H1 (cell line): ENCODE data around the gene SSU72. TPM values are rescaled to one million over a fixed set of nuclear protein-coding genes. Genes with fewer than 3 reads are reported as not detected.
A peak's percentile ranks its signal among the peaks of the same experiment; 100 is the strongest.

Experiments
- CTCF ChIA-PET: fragments of 300-600 bp; sonication (Branson Sonifier 250); formaldehyde crosslinking; loops from one replicate; lab custom pipeline; 2021; ENCODE audit not compliant: partially characterized antibody; lab: Charles Lee
- POLR2A ChIA-PET: fragments of 300-600 bp; sonication (Branson Sonifier 250); formaldehyde crosslinking; loops from one replicate; lab custom pipeline; 2021; ENCODE audit warnings: inconsistent platforms; ENCODE audit not compliant: partially characterized antibody; lab: Charles Lee
- DNase-seq, 2 experiments: peaks; one replicate each; pipeline versions ENCODE4 v3.0.0 to v3.0.0-alpha.2; 2010 to 2022; ENCODE audit warnings: low spot score in 2 of 2, low read depth in 1 of 2, mixed read lengths in 1 of 2
- FAIRE-seq: peaks from 2 replicates; lab custom pipeline; 2011; peaks lifted over from hg19 to GRCh38; lab: Jason Lieb, UNC
- H2AFZ ChIP-seq: 2 replicates; pipeline ENCODE4 v1.8.1; 2012; ENCODE audit warnings: low read length, inconsistent platforms
- H2AK5ac ChIP-seq: 2 replicates; pipeline ENCODE4 v1.6.1; 2013; ENCODE audit warnings: low read depth, low read length
- H2BK120ac ChIP-seq: replicated peaks from 2 replicates; pipeline ENCODE3; 2013; ENCODE audit warnings: low read depth, low read length, inconsistent platforms
- H2BK12ac ChIP-seq: 2 replicates; pipeline ENCODE4 v1.6.1; 2013; ENCODE audit warnings: low read depth, low read length
- H2BK15ac ChIP-seq: 2 replicates; pipeline ENCODE4 v1.6.1; 2013; ENCODE audit warnings: low read length
- H2BK20ac ChIP-seq: 2 replicates; pipeline ENCODE4 v1.6.1; 2013; ENCODE audit warnings: low read length
- H2BK5ac ChIP-seq: 2 replicates; pipeline ENCODE4 v1.6.1; 2013; ENCODE audit warnings: low read depth, low read length
- H3K14ac ChIP-seq: 2 replicates; pipeline ENCODE4 v1.6.1; 2013; ENCODE audit warnings: inconsistent platforms; ENCODE audit not compliant: insufficient read length
- H3K18ac ChIP-seq: 2 replicates; pipeline ENCODE4 v1.6.1; 2013; ENCODE audit warnings: low read length; ENCODE audit errors: extremely low read depth
- H3K23ac ChIP-seq: 2 replicates; pipeline ENCODE4 v1.6.1; 2013; ENCODE audit warnings: inconsistent platforms; ENCODE audit not compliant: insufficient read length
- H3K23me2 ChIP-seq: 2 replicates; pipeline ENCODE4 v1.6.1; 2013; ENCODE audit warnings: low read depth, low read length
- H3K27ac ChIP-seq: 2 replicates; pipeline ENCODE4 v1.6.1; 2011; ENCODE audit warnings: low read depth, low read length, inconsistent platforms
- H3K27me3 ChIP-seq, 4 experiments: replicated peaks in 1 of 4; 1 replicate in 1 of 4; 2 replicates in 3 of 4; pipeline versions ENCODE4 v1.6.1 to v1.8.1; 2011 to 2013; ENCODE audit warnings: low read length in 3 of 4, mild to moderate bottlenecking in 3 of 4, inconsistent platforms in 2 of 4, mixed read lengths in 2 of 4, moderate library complexity in 1 of 4; ENCODE audit not compliant: control insufficient read depth in 3 of 4, insufficient read depth in 3 of 4; ENCODE audit errors: extremely low read depth in 1 of 4
- H3K36me3 ChIP-seq, 4 experiments: 2 replicates each; pipeline versions ENCODE4 v1.6.1 to v1.8.1; 2011 to 2013; ENCODE audit warnings: mild to moderate bottlenecking in 4 of 4, low read length in 3 of 4, moderate library complexity in 2 of 4, control low read depth in 1 of 4, inconsistent platforms in 1 of 4; ENCODE audit not compliant: insufficient read depth in 4 of 4, control insufficient read depth in 2 of 4
- H3K4ac ChIP-seq: replicated peaks from 2 replicates; pipeline ENCODE3; 2013; ENCODE audit warnings: low read length, low read depth, mixed read lengths, inconsistent platforms; ENCODE audit not compliant: insufficient read length
- H3K4me1 ChIP-seq, 4 experiments: replicated peaks in 1 of 4; 1 replicate in 1 of 4; 2 replicates in 3 of 4; pipeline versions ENCODE4 v1.6.1 to v1.8.1; 2011 to 2013; ENCODE audit warnings: low read length in 3 of 4, inconsistent platforms in 2 of 4, mixed read lengths in 1 of 4; ENCODE audit not compliant: insufficient read depth in 4 of 4, control insufficient read depth in 3 of 4
- H3K4me2 ChIP-seq, 2 experiments: 2 replicates each; pipeline versions ENCODE4 v1.6.1 to v1.8.1; 2011 to 2013; ENCODE audit warnings: low read depth in 2 of 2, low read length in 2 of 2, control low read depth in 1 of 2, inconsistent platforms in 1 of 2, mild to moderate bottlenecking in 1 of 2; ENCODE audit not compliant: insufficient read depth in 1 of 2
- H3K4me3 ChIP-seq, 4 experiments: fragments of 200-600, 300-600 bp in 1 of 4; sonication (generic), shearing (Covaris generic), sonication (Bioruptor Twin) in 1 of 4; 2 replicates each; pipeline versions ENCODE4 v1.5.1 to v1.8.1; 2011 to 2016; ENCODE audit warnings: low read length in 4 of 4, low read depth in 3 of 4, control low read depth in 2 of 4, inconsistent platforms in 2 of 4, mild to moderate bottlenecking in 2 of 4, mixed read lengths in 1 of 4, moderate library complexity in 1 of 4; ENCODE audit not compliant: insufficient read depth in 2 of 4; ENCODE audit errors: extremely low read depth in 1 of 4
- H3K56ac ChIP-seq: replicated peaks from 2 replicates; pipeline ENCODE3; 2013; ENCODE audit warnings: low read depth, mild to moderate bottlenecking, mixed read lengths, low read length, inconsistent platforms; ENCODE audit not compliant: insufficient read length
- H3K79me1 ChIP-seq: 2 replicates; pipeline ENCODE4 v1.6.1; 2013; ENCODE audit warnings: low read depth, low read length, control low read depth
- H3K79me2 ChIP-seq, 2 experiments: 2 replicates each; pipeline versions ENCODE4 v1.6.1 to v1.8.1; 2012 to 2013; ENCODE audit warnings: low read length in 2 of 2, mild to moderate bottlenecking in 2 of 2, inconsistent platforms in 1 of 2; ENCODE audit not compliant: insufficient read depth in 2 of 2, control insufficient read depth in 1 of 2
- H3K9ac ChIP-seq, 4 experiments: replicated peaks in 1 of 4; 1 replicate in 1 of 4; 2 replicates in 3 of 4; pipeline versions ENCODE4 v1.6.1 to v1.8.1; 2011 to 2013; ENCODE audit warnings: low read depth in 3 of 4, low read length in 3 of 4, control low read depth in 2 of 4, mild to moderate bottlenecking in 2 of 4, moderate library complexity in 2 of 4, inconsistent platforms in 1 of 4; ENCODE audit errors: extremely low read depth in 1 of 4
- H3K9me3 ChIP-seq, 2 experiments: 2 replicates each; pipeline versions ENCODE4 v1.6.1 to v1.8.1; 2012 to 2013; ENCODE audit warnings: mild to moderate bottlenecking in 2 of 2, moderate library complexity in 2 of 2, control low read depth in 1 of 2, inconsistent platforms in 1 of 2, low read depth in 1 of 2, low read length in 1 of 2, mixed read lengths in 1 of 2; ENCODE audit not compliant: insufficient read depth in 2 of 2
- H4K20me1 ChIP-seq, 2 experiments: replicated peaks in 1 of 2; 2 replicates each; pipeline versions ENCODE3 to v1.8.1; 2011 to 2013; ENCODE audit warnings: inconsistent platforms in 2 of 2, low read length in 2 of 2, mild to moderate bottlenecking in 1 of 2; ENCODE audit not compliant: insufficient read depth in 2 of 2, control insufficient read depth in 1 of 2
- H4K5ac ChIP-seq: 2 replicates; pipeline ENCODE4 v1.6.1; 2013; ENCODE audit warnings: low read length, low read depth, mixed read lengths, inconsistent platforms; ENCODE audit not compliant: insufficient read length
- H4K8ac ChIP-seq: 2 replicates; pipeline ENCODE4 v1.8.0; 2013; ENCODE audit warnings: mild to moderate bottlenecking, moderate library complexity, low read length, inconsistent platforms; ENCODE audit not compliant: insufficient read depth; ENCODE audit errors: extremely low read depth
- H4K91ac ChIP-seq: replicated peaks from 2 replicates; pipeline ENCODE3; 2013; ENCODE audit warnings: low read length, mixed read lengths, inconsistent platforms; ENCODE audit not compliant: insufficient read length
- BRCA1 ChIP-seq: IDR thresholded peaks from 2 replicates; pipeline ENCODE4 v1.6.1; 2012; ENCODE audit warnings: low read depth, low read length, improper control_type of control experiment
- CTBP2 ChIP-seq: IDR thresholded peaks from 2 replicates; pipeline ENCODE4 v1.7.0; 2011; ENCODE audit warnings: borderline replicate concordance, mild to moderate bottlenecking, moderate library complexity, mixed read lengths, low read length; ENCODE audit not compliant: insufficient read depth, insufficient read length
- RBBP5 ChIP-seq: IDR thresholded peaks from 2 replicates; pipeline ENCODE4 v1.7.1; 2012; ENCODE audit warnings: low read depth, mild to moderate bottlenecking, inconsistent platforms, low read length, moderate library complexity, borderline replicate concordance
- WGBS, 2 experiments: shearing (Covaris generic) in 1 of 2; methylation state at CpG; one replicate each; pipeline versions ENCODE4 v1.1.6 to v1.1.7; 2013 to 2015; ENCODE audit warnings: low lambda C conversion rate in 2 of 2, mixed read lengths in 2 of 2, inconsistent platforms in 1 of 2, low coverage in 1 of 2, missing lambda C conversion rate in 1 of 2; ENCODE audit not compliant: insufficient replicate concordance in 2 of 2, insufficient coverage in 1 of 2, insufficient read length in 1 of 2; ENCODE audit errors: extremely low coverage in 1 of 2, missing lambda C conversion rate in 1 of 2; 5-methylcytosine and 5-hydroxymethylcytosine counted together
- polyA plus RNA-seq, 7 experiments: library from polyadenylated mRNA; depleted of rRNA in 3 of 7; stranded (reverse) in 5 of 7; unstranded in 2 of 7; fragments of >200 nt in 5 of 7; fragments of 200-250 nt in 2 of 7; gene quantifications; 1 replicate in 5 of 7; 2 replicates in 1 of 7; 4 replicates in 1 of 7; pipeline versions ENCODE4 v1.2.1 to v1.2.3, GENCODE V29; 2011 to 2013; ENCODE audit warnings: missing spikeins in 2 of 7, mixed read lengths in 2 of 7
- total RNA-seq: library from RNA; stranded (reverse); fragmentation: NEBNext Ultra II Directional; extraction: Animal tissue kit (Norgen Biotek cat#: 25700); gene quantifications from 2 replicates; pipeline ENCODE4 v1.2.1, GENCODE V29; 2021

The SSU72 gene
- total and polyA plus RNA-seq, 2 of the 8 experiments (the other 6 are each of a cell fraction or from before 2014, with no cell fraction given), result 110 to 165 TPM

- peak overlapping the region; percentile 52; the same call in 1 of the 2 replicates for H2BK5ac ChIP-seq
- H3K27me3 ChIP-seq, result no peaks in the 10 kb centered on the region
- no peak overlapping the region for H3K23ac ChIP-seq
- H4K8ac ChIP-seq, result peak overlapping the region; percentile 68
- H4K91ac ChIP-seq, result peak overlapping the region; percentile 65
- H3K4me3 ChIP-seq, result peak overlapping the region; percentile 47 to 75 (median 63)
- POLR2A ChIA-PET, result interaction anchor here (1.0 to 23.0 kb wide), 3 partner anchors 10 to 134 kb away, joined by 3 to 367 read pairs (median 5); partner anchors contain the start of gene MRPL20
- H3K36me3 ChIP-seq, result peaks cover 2 to 23% (median 11%) of the 10 kb centered on the region in 4 experiments; a peak in 5 of 8 replicates
- H4K20me1 ChIP-seq, result peaks cover 6 to 27% of the 10 kb centered on the region in 2 experiments
- H3K27ac ChIP-seq, result peak overlapping the region; percentile 26; the same call in 1 of the 2 replicates
- H2BK20ac ChIP-seq, result no peak overlapping the region
- H3K56ac ChIP-seq, result no peak overlapping the region
- CTCF ChIA-PET, result interaction anchor here (1.0 kb wide), 1 partner anchor 73 kb away, joined by 3 read pairs; no protein-coding TSS in a partner anchor
- no peak overlapping the region for H4K5ac ChIP-seq
- H2AFZ ChIP-seq, result no peak overlapping the region
- no peak overlapping the region for H2AK5ac ChIP-seq
- no peak overlapping the region for H3K4ac ChIP-seq
- H3K23me2 ChIP-seq, result peaks cover 10% of the 10 kb centered on the region; the same call in 1 of the 2 replicates
- WGBS, 2 experiments, result 66% methylated on average over 40 of the region's 53 CpGs; no CpG with 5 or more reads in 1 of the 2 experiments
- peaks cover 7% of the 10 kb centered on the region for H3K79me1 ChIP-seq
- H3K4me2 ChIP-seq, result peak overlapping the region; percentile 16 to 68; a peak in 3 of 4 replicates
- no peaks in the 10 kb centered on the region for H3K9me3 ChIP-seq
- no peak overlapping the region for H2BK12ac ChIP-seq
- no peak overlapping the region for H2BK120ac ChIP-seq
- FAIRE-seq (no peak), DNase-seq (no peak)
- H3K9ac ChIP-seq, result peak overlapping the region in 3 of 4 experiments; percentile 38 to 62 (median 48); a peak in 5 of 7 replicates
- peaks cover 0 to 9% (median 3%) of the 10 kb centered on the region in 4 experiments; a peak in 3 of 7 replicates for H3K4me1 ChIP-seq
- no peak overlapping the region for H2BK15ac ChIP-seq
- peaks cover 0 to 5% of the 10 kb centered on the region in 2 experiments; a peak in 1 of 4 replicates for H3K79me2 ChIP-seq
- no peak overlapping the region for H3K14ac ChIP-seq
- no peak overlapping the region; the same call in 1 of the 2 replicates for H3K18ac ChIP-seq
- TF ChIP-seq RBBP5, result no peak
- no peak for TF ChIP-seq CTBP2
- TF ChIP-seq BRCA1, result no peak
These were observed 33.6 kb downstream of the SSU72 start for GRCh38 chr1:1540818-1541628.
